Neural progenitor cell (in vitro differentiated cells): ENCODE data around the gene NELFA.

Source experiments
- EZH2 ChIP-seq: fragments of 200-600 bp; sonication (generic); IDR thresholded peaks from 2 replicates; pipeline ENCODE4 v1.6.1; 2017; ENCODE audit warnings: antibody characterized with exemption, mild to moderate bottlenecking, moderate library complexity
- TF ChIP-seq, protein P1 (sequence below): fragments of 200-600 bp; sonication (generic); IDR thresholded peaks from 2 replicates; pipeline ENCODE4 v1.5.1; 2017; ENCODE audit warnings: antibody characterized with exemption, mild to moderate bottlenecking

DNA sequence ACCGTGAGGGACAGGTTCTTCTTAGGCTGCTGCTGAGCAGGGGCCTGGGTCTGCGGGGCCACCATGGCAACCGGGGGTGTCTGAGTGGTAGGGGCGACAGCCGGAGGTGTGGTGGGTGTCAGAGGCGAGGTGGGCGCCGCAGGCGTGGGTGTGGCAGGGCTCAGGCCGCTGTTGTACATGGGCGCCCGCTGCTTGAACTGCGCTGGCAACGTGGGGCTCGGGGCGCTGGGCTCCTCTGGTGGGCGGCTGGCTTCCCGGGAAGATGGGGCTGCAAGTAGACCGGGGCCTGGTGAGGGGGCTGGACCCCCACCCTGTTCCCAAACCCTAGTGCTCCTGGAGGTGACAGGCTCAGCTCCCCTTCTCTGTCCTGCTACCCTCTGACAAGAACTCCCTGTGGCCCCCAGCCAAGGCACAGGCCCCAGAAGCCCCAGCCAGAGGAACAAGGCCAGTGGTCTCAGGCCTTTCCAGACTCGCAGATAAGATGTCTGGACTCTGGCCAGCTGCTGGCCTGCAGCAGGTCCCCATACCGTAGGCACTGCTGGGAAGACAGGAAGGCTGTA, 24.8 kb downstream of the NELFA start:
- no peak for TF ChIP-seq EZH2
- TF ChIP-seq, protein P1, sequence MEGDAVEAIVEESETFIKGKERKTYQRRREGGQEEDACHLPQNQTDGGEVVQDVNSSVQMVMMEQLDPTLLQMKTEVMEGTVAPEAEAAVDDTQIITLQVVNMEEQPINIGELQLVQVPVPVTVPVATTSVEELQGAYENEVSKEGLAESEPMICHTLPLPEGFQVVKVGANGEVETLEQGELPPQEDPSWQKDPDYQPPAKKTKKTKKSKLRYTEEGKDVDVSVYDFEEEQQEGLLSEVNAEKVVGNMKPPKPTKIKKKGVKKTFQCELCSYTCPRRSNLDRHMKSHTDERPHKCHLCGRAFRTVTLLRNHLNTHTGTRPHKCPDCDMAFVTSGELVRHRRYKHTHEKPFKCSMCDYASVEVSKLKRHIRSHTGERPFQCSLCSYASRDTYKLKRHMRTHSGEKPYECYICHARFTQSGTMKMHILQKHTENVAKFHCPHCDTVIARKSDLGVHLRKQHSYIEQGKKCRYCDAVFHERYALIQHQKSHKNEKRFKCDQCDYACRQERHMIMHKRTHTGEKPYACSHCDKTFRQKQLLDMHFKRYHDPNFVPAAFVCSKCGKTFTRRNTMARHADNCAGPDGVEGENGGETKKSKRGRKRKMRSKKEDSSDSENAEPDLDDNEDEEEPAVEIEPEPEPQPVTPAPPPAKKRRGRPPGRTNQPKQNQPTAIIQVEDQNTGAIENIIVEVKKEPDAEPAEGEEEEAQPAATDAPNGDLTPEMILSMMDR: no peak
